Measurements from ENCODE around the gene TPRX1. TPM values are rescaled to one million over a fixed set of nuclear protein-coding genes. Genes with fewer than 3 reads are reported as not detected.
"Not testable (repeated sequence)": the region's sequence is repeated elsewhere in the genome, so short reads cannot be mapped to it uniquely, and the experiment has no call there.

Gene TPRX1
- polyA plus RNA-seq, 1 donor: not detected

GRCh38 chr19:47786566-47786965, 17.8 kb downstream of the TPRX1 start:
- peaks cover 27% of the 10 kb centered on the region for H3K36me3 ChIP-seq (ENCODE audit: control insufficient read depth, insufficient read depth, low read length)
- no peak for DNase-seq
- H3K4me1 ChIP-seq (ENCODE audit: control insufficient read depth, insufficient read depth, low read length): peaks cover 2% of the 10 kb centered on the region
- H3K27ac ChIP-seq (ENCODE audit: low read length): no peak overlapping the region
- no peaks in the 10 kb centered on the region for H3K9me3 ChIP-seq (ENCODE audit: control insufficient read depth, low read depth, low read length)
- no peaks in the 10 kb centered on the region for H3K27me3 ChIP-seq (ENCODE audit: control insufficient read depth, insufficient read depth, low read length)
- H3K4me3 ChIP-seq (ENCODE audit: low read length): no peak overlapping the region
- WGBS (ENCODE audit: insufficient coverage, low lambda C conversion rate): no CpG with 5 or more reads among the region's 7 CpGs

DNA sequence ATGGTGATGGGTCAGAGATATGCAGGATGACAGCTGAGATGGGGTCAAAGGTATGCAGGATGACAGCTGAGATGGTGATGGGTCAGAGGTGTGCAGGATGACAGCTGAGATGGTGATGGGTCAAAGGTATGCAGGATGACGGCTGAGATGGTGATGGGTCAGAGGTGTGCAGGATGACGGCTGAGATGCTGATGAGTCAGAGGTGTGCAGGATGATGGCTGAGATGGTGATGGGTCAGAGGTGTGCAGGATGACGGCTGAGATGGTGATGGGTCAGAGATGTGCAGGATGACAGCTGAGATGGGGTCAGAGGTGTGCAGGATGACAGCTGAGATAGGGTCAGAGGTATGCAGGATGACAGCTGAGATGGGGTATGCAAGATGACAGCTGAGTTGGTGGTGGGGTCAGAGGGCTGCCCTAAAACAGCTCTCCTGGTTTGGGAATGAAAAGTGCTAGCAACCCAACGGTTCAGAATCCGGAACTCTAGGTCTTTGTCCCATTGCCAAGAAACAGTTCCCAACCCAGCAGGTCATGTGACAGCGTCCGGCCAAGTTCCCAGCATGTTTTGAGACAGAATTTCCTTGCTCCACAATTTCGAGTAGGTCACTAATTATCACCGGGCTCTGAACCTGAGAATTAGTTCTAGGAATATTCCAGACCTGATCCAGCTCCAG, 22.6 kb downstream of the TPRX1 start:
- peaks cover 40% of the 10 kb centered on the region for H3K36me3 ChIP-seq (ENCODE audit: control insufficient read depth, insufficient read depth, low read length)
- H3K9me3 ChIP-seq (ENCODE audit: control insufficient read depth, low read depth, low read length): no peaks in the 10 kb centered on the region
- no peak overlapping the region for H3K4me3 ChIP-seq (ENCODE audit: low read length)
- no peaks in the 10 kb centered on the region for H3K27me3 ChIP-seq (ENCODE audit: control insufficient read depth, insufficient read depth, low read length)
- no peak overlapping the region for H3K27ac ChIP-seq (ENCODE audit: low read length)
- H3K4me1 ChIP-seq (ENCODE audit: control insufficient read depth, insufficient read depth, low read length): peaks cover 20% of the 10 kb centered on the region
- no CpG with 5 or more reads among the region's 9 CpGs for WGBS (ENCODE audit: insufficient coverage, low lambda C conversion rate)
- DNase-seq: no peak

DNA sequence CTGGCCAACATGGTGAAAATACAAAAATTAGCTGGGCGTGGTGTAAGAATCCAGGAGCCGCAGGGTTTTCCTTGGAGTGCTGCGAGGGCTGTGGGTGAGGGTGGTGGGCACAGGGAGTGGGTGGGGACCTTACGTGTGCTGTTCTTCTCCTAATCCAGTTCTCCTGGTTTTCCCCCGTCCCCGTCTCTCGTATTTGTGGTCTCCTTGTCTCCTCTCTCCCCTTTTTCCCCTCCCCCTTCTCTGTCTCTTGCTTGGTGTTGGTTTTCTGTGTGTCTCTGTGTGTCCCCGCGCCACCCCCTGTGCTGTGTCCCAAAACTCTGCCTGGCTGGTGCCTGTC, 24.2 kb downstream of the TPRX1 start:
- H3K9me3 ChIP-seq (ENCODE audit: control insufficient read depth, low read depth, low read length): no peaks in the 10 kb centered on the region
- 90% methylated on average over 2 of the region's 9 CpGs for WGBS (ENCODE audit: insufficient coverage, low lambda C conversion rate)
- peak overlapping the region; percentile 100 for H3K4me3 ChIP-seq (ENCODE audit: low read length)
- peaks cover 22% of the 10 kb centered on the region for H3K4me1 ChIP-seq (ENCODE audit: control insufficient read depth, insufficient read depth, low read length)
- no peak for DNase-seq
- peak overlapping the region; percentile 78 for H3K27ac ChIP-seq (ENCODE audit: low read length)
- no peaks in the 10 kb centered on the region for H3K27me3 ChIP-seq (ENCODE audit: control insufficient read depth, insufficient read depth, low read length)
- H3K36me3 ChIP-seq (ENCODE audit: control insufficient read depth, insufficient read depth, low read length): peaks cover 34% of the 10 kb centered on the region

DNA sequence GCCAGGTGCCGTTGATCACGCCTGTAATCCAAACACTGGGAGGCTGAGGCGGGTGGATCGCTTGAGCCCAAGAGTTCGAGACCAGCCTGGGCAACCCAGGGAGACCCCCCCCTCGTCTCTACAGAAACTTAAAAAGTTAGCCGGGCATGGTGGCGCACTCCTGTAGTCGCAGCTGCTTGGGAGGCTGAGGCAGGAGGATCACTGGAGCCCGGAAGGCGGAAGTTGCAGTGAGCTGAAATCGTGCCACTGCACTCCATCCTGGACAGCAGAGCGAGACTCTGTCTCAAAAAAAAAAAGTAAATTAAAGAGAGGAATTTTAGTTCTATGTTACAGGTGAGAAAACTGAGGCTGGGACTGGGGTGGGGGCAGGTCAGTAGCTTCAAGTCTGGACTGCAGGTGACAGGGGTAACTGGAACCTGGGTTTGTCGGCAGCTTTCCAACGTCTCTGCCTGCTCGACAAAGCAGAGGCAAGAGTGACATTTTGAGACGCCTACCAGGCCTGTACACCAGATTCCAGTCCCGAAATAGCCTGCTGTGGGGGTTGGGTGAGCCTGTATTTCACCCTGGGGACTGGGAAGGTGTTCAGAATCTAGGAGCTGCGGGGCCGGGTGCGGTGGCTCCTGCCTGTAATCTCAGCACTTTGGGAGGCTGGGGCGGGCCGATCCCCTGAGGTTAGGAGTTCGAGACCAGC, 24.7 kb downstream of the TPRX1 start:
- no peak for DNase-seq
- Histone ChIP-seq H3K36me3 (ENCODE audit: control insufficient read depth, insufficient read depth, low read length) (peaks cover 33% of the 10 kb centered on the region), H3K9me3 (ENCODE audit: control insufficient read depth, low read depth, low read length) (no peaks in the 10 kb centered on the region), H3K4me3 (ENCODE audit: low read length) (peak overlapping the region; percentile 100), H3K27me3 (ENCODE audit: control insufficient read depth, insufficient read depth, low read length) (no peaks in the 10 kb centered on the region), H3K4me1 (ENCODE audit: control insufficient read depth, insufficient read depth, low read length) (peaks cover 22% of the 10 kb centered on the region), H3K27ac (ENCODE audit: low read length) (peak overlapping the region; percentile 78)
- no CpG with 5 or more reads among the region's 24 CpGs for WGBS (ENCODE audit: insufficient coverage, low lambda C conversion rate)

DNA sequence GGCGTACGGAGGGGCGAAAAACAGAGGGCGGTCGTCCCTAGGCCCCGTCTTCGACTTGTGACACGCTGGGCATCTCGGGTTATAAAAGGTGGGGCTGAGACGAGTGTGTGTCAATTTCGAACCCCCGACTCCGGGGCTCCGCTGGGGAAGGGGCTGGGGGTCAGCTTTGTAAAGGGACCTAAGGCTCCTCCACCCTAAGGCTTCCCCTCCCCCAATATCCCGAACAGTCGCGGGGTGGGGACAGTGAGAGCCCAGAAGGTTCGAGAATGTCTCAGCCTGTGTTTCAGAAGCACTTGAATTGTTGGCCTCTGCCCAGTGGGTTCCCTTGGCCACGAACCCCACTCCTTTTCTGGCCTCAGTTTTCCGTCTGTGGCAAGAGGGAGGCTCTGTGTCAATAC, 25.4 kb downstream of the TPRX1 start:
- peak overlapping the region; percentile 100 for H3K4me3 ChIP-seq (ENCODE audit: low read length)
- H3K4me1 ChIP-seq (ENCODE audit: control insufficient read depth, insufficient read depth, low read length): peaks cover 22% of the 10 kb centered on the region
- H3K27me3 ChIP-seq (ENCODE audit: control insufficient read depth, insufficient read depth, low read length): no peaks in the 10 kb centered on the region
- peak in 1 of 2 donors; percentile 50 for DNase-seq
- no peaks in the 10 kb centered on the region for H3K9me3 ChIP-seq (ENCODE audit: control insufficient read depth, low read depth, low read length)
- H3K36me3 ChIP-seq (ENCODE audit: control insufficient read depth, insufficient read depth, low read length): peaks cover 26% of the 10 kb centered on the region
- WGBS (ENCODE audit: insufficient coverage, low lambda C conversion rate): no CpG with 5 or more reads among the region's 20 CpGs
- H3K27ac ChIP-seq (ENCODE audit: low read length): peak overlapping the region; percentile 78

DNA sequence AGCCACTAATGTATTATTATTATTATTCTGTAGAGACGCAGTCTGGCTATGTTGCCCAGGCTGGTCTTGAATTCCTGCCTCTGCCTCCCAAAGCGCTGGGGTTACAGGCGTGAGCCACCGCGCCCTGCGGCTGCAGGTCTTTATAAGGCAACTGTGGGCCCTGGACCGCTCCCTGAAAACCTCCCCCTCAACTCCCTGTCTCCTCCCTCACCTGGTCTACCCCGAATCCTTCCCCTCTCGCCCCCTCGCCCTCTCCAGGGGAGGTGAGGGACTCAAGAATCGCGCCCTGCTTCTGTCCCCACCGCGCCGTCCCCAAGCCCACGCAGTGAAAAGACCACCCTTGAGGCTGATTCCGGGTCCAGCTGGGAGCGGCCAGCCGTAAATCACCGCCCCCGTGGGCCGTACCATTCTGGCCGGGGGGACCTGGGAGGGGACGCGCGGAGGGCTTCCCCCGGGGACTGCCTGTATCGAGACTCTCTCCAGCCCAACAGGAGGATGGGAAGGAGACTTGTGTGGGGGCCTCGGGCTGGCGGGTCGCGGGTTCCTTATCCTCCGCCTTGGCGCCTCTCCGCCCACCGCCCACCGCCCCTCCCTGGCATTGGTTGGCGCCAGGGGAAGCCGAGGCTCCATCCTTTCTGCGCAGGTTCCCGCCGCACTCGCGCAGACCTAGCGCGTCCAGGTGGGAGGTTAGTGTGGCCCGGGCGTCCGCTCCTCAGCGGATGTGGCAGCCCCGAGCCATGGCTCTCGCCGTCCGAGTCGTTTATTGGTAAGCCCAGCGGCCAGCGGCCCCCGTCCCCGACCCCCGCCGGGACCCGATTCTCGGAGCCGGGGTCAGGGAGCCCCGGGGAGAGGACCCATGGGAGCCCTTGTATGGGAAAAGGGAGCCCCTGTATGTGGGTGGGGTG, 26.1 kb downstream of the TPRX1 start, which contains the start of gene SELENOW:
Gene SELENOW (plus strand): TSS at position 655 of the 905 bp plus-strand sequence. CDS start 83 bp downstream, at position 738.
- peaks cover 23% of the 10 kb centered on the region for H3K36me3 ChIP-seq (ENCODE audit: control insufficient read depth, insufficient read depth, low read length)
- peak; percentile 55 to 93 for DNase-seq
- peaks cover 22% of the 10 kb centered on the region for H3K4me1 ChIP-seq (ENCODE audit: control insufficient read depth, insufficient read depth, low read length)
- H3K9me3 ChIP-seq (ENCODE audit: control insufficient read depth, low read depth, low read length): no peaks in the 10 kb centered on the region
- H3K27me3 ChIP-seq (ENCODE audit: control insufficient read depth, insufficient read depth, low read length): no peaks in the 10 kb centered on the region
- peak within 1 kb of the TSS; percentile 100 for H3K4me3 ChIP-seq (ENCODE audit: low read length)
- WGBS (ENCODE audit: insufficient coverage, low lambda C conversion rate): no CpG with 5 or more reads among the region's 65 CpGs
- H3K27ac ChIP-seq (ENCODE audit: low read length): peak within 1 kb of the TSS; percentile 78

DNA sequence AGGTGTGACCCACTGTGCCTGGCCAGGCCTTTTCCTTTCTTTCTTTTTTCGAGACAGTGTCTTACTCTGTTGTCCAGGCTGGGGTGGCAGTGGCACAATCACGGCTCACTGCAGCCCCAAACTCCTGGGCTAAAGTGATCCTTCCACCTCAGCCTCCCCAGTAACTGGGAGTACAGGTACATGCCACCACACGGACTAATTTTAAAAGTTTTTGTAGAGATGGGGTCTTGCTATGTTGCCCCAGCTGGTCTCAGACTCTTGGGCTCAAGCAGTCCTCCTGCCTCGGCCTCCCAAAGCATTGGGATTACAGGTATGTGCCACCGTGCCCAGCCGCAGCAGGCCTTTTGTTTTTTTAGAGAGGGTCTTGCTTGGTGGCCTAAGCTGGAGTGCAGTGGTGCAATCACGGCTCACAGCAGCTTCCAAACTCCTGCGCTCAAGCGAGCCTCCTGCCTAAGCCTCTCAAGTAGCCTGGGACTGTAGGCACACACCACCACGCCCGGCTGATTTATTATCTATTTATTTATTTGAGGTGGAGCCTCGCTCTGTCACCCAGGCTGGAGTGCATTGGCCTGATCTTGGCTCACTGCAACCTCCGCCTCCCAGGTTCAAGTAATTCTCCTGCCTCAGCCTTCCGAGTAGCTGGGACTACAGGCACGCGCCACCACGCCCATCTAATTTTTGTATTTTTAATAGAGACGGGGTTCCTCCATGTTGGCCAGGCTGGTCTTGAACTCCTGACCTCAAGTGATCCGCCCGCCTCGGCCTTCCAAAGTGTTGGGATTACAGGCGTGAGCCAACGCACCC, 26.9 kb downstream of the TPRX1 start:
- peak overlapping the region; percentile 100 for H3K4me3 ChIP-seq (ENCODE audit: low read length)
- not testable (repeated sequence) for DNase-seq; H3K27me3 ChIP-seq (ENCODE audit: control insufficient read depth, insufficient read depth, low read length); H3K9me3 ChIP-seq (ENCODE audit: control insufficient read depth, low read depth, low read length)
- H3K27ac ChIP-seq (ENCODE audit: low read length): peak overlapping the region; percentile 78
- peaks cover 21% of the 10 kb centered on the region for H3K36me3 ChIP-seq (ENCODE audit: control insufficient read depth, insufficient read depth, low read length)
- H3K4me1 ChIP-seq (ENCODE audit: control insufficient read depth, insufficient read depth, low read length): peaks cover 22% of the 10 kb centered on the region
- WGBS (ENCODE audit: insufficient coverage, low lambda C conversion rate): no CpG with 5 or more reads among the region's 23 CpGs

- Histone ChIP-seq H3K27me3 (ENCODE audit: control insufficient read depth, insufficient read depth, low read length) (no peaks in the 10 kb centered on the region), H3K4me3 (ENCODE audit: low read length) (no peak overlapping the region), H3K9me3 (ENCODE audit: control insufficient read depth, low read depth, low read length) (no peaks in the 10 kb centered on the region), H3K4me1 (ENCODE audit: control insufficient read depth, insufficient read depth, low read length) (peaks cover 22% of the 10 kb centered on the region), H3K36me3 (ENCODE audit: control insufficient read depth, insufficient read depth, low read length) (peaks cover 13% of the 10 kb centered on the region), H3K27ac (ENCODE audit: low read length) (peak overlapping the region; percentile 78)
- 0% methylated on average over 1 of the region's 4 CpGs for WGBS (ENCODE audit: insufficient coverage, low lambda C conversion rate)
- peak; percentile 76 to 93 for DNase-seq
Measured at GRCh38 chr19:47776568-47776967, 27.8 kb downstream of the TPRX1 start.

GRCh38 chr19:47771291-47771690, 33.1 kb downstream of the TPRX1 start:
- H3K4me1 ChIP-seq (ENCODE audit: control insufficient read depth, insufficient read depth, low read length); H3K27ac ChIP-seq (ENCODE audit: low read length); DNase-seq; H3K4me3 ChIP-seq (ENCODE audit: low read length); H3K27me3 ChIP-seq (ENCODE audit: control insufficient read depth, insufficient read depth, low read length); H3K36me3 ChIP-seq (ENCODE audit: control insufficient read depth, insufficient read depth, low read length); H3K9me3 ChIP-seq (ENCODE audit: control insufficient read depth, low read depth, low read length): not testable (repeated sequence)
- 60% methylated on average over 1 of the region's 6 CpGs for WGBS (ENCODE audit: insufficient coverage, low lambda C conversion rate)

All from large intestine (tissue), 3 donors.